SK-N-SH (cell line): ENCODE results near the gene SLC4A8. TPM values are rescaled to one million over a fixed set of nuclear protein-coding genes. Genes with fewer than 3 reads are reported as not detected.
A peak's percentile ranks its signal among the peaks of the same experiment; 100 is the strongest.

Experiments used
- CTCF ChIA-PET: fragments of 300-600, 350-600 bp; formaldehyde crosslinking; extraction: SDS; loops from one replicate; lab custom pipeline; 2021; lab: Yijun Ruan, JAX
- POLR2A ChIA-PET: fragments of 350-600 bp; sonication (Branson Sonifier 250); formaldehyde crosslinking; extraction: SDS; loops from one replicate; lab custom pipeline; 2020; ENCODE audit warnings: antibody characterized with exemption, inconsistent platforms; lab: Yijun Ruan, JAX
- DNase-seq: peaks from one replicate; pipeline ENCODE4 v3.0.0; 2012
- H2AFZ ChIP-seq: fragments of 200-600 bp; sonication (generic); 2 replicates; pipeline ENCODE4 v1.8.1; 2016; ENCODE audit warnings: antibody characterized with exemption, mild to moderate bottlenecking, low read depth
- H3F3A ChIP-seq: fragments of 200-600 bp; sonication (generic); replicated peaks from 2 replicates; pipeline ENCODE3; 2016; ENCODE audit warnings: antibody characterized with exemption, mild to moderate bottlenecking; ENCODE audit not compliant: insufficient read depth
- H3K27ac ChIP-seq, 2 experiments: fragments of 200-500 bp in 1 of 2; fragments of 200-600 bp in 1 of 2; sonication (Bioruptor generic) in 1 of 2; sonication (generic), shearing (Covaris generic) in 1 of 2; 2 replicates each; pipeline versions ENCODE4 v1.5.1 to v1.6.1; 2014 to 2016; ENCODE audit warnings: low read depth in 2 of 2, inconsistent platforms in 1 of 2, low read length in 1 of 2, mild to moderate bottlenecking in 1 of 2, mixed read lengths in 1 of 2
- H3K27me3 ChIP-seq: fragments of 200-600 bp; sonication (generic), shearing (Covaris generic); 2 replicates; pipeline ENCODE4 v1.6.1; 2016; ENCODE audit warnings: mixed run types; ENCODE audit not compliant: insufficient read depth
- H3K36me3 ChIP-seq, 2 experiments: fragments of 200-500 bp in 1 of 2; fragments of 200-600 bp in 1 of 2; sonication (Bioruptor generic) in 1 of 2; sonication (generic) in 1 of 2; replicated peaks in 1 of 2; 2 replicates each; pipeline versions ENCODE3 to v1.5.1; 2014 to 2016; ENCODE audit warnings: low read length in 1 of 2, mild to moderate bottlenecking in 1 of 2; ENCODE audit not compliant: insufficient read depth in 2 of 2, control insufficient read depth in 1 of 2
- H3K4me1 ChIP-seq, 2 experiments: fragments of 200-500 bp in 1 of 2; fragments of 200-600 bp in 1 of 2; sonication (Bioruptor generic) in 1 of 2; sonication (generic), shearing (Covaris generic) in 1 of 2; 2 replicates each; pipeline versions ENCODE4 v1.5.1 to v1.6.1; 2014 to 2016; ENCODE audit warnings: low read depth in 1 of 2, low read length in 1 of 2, mixed run types in 1 of 2; ENCODE audit not compliant: insufficient read depth in 2 of 2, control insufficient read depth in 1 of 2
- H3K4me2 ChIP-seq: fragments of 200-600 bp; sonication (generic), shearing (Covaris generic); 2 replicates; pipeline ENCODE4 v1.6.1; 2017; ENCODE audit warnings: mixed run types
- H3K4me3 ChIP-seq, 2 experiments: fragments of 200-500 bp in 1 of 2; fragments of 200-600 bp in 1 of 2; sonication (Bioruptor generic) in 1 of 2; sonication (generic), shearing (Covaris generic) in 1 of 2; 2 replicates each; pipeline versions ENCODE4 v1.5.1 to v1.8.1; 2014 to 2016; ENCODE audit warnings: low read depth in 2 of 2, inconsistent platforms in 1 of 2, low read length in 1 of 2, mild to moderate bottlenecking in 1 of 2, mixed read lengths in 1 of 2, moderate library complexity in 1 of 2
- H3K79me2 ChIP-seq: fragments of 200-600 bp; sonication (generic); 2 replicates; pipeline ENCODE4 v1.8.1; 2017; ENCODE audit warnings: mild to moderate bottlenecking; ENCODE audit not compliant: insufficient read depth
- H3K9ac ChIP-seq: fragments of 200-600 bp; sonication (generic); 2 replicates; pipeline ENCODE4 v1.6.1; 2017; ENCODE audit warnings: mixed run types
- H3K9me2 ChIP-seq: fragments of 200-600 bp; sonication (generic); 2 replicates; pipeline ENCODE4 v1.6.1; 2017; ENCODE audit warnings: mixed run types
- H3K9me3 ChIP-seq: fragments of 200-600 bp; sonication (generic); 2 replicates; pipeline ENCODE4 v1.6.1; 2017; ENCODE audit warnings: mixed run types, mild to moderate bottlenecking, moderate library complexity
- H4K20me1 ChIP-seq: fragments of 200-600 bp; sonication (generic); 2 replicates; pipeline ENCODE4 v1.6.1; 2017; ENCODE audit warnings: mild to moderate bottlenecking, mixed run types; ENCODE audit not compliant: insufficient read depth
- FOSL2 ChIP-seq: IDR thresholded peaks from 2 replicates; pipeline ENCODE4 v1.4.0; 2012; ENCODE audit warnings: low read depth, mild to moderate bottlenecking, moderate library complexity, borderline replicate concordance
- FOXM1 ChIP-seq: IDR thresholded peaks from 2 replicates; pipeline ENCODE4 v1.4.0; 2012; ENCODE audit warnings: low read depth, mild to moderate bottlenecking
- MXI1 ChIP-seq: IDR thresholded peaks from 2 replicates; pipeline ENCODE4 v1.6.1; 2012; ENCODE audit warnings: mild to moderate bottlenecking, low read depth, low read length, improper control_type of control experiment
- POLR2AphosphoS5 ChIP-seq: IDR thresholded peaks from 2 replicates; pipeline ENCODE4 v1.6.1; 2012; ENCODE audit warnings: low read depth, low read length
- RXRA ChIP-seq: IDR thresholded peaks from 2 replicates; pipeline ENCODE4 v1.4.0; 2012; ENCODE audit warnings: low read depth, mild to moderate bottlenecking, borderline replicate concordance
- TAF1 ChIP-seq: IDR thresholded peaks from 2 replicates; pipeline ENCODE4 v1.6.1; 2012; ENCODE audit warnings: low read depth, mild to moderate bottlenecking, low read length, moderate library complexity, borderline replicate concordance
- TCF12 ChIP-seq: IDR thresholded peaks from 2 replicates; pipeline ENCODE4 v1.4.0; 2012
- YY1 ChIP-seq: IDR thresholded peaks from 2 replicates; pipeline ENCODE4 v1.4.0; 2012; ENCODE audit warnings: low read depth, mild to moderate bottlenecking
- WGBS: methylation state at CpG from one replicate; pipeline ENCODE4 v1.1.6; 2017; ENCODE audit warnings: low lambda C conversion rate; 5-methylcytosine and 5-hydroxymethylcytosine counted together
- polyA plus RNA-seq, 3 experiments: library from polyadenylated mRNA; depleted of rRNA; stranded (reverse); fragments of >200 nt; gene quantifications; 2 replicates each; pipeline ENCODE4 v1.2.3, GENCODE V29; 2012
- TF ChIP-seq, protein P1 (sequence below): fragments of 150-350 bp; IDR thresholded peaks from 2 replicates; pipeline ENCODE4 v1.6.1; 2016; ENCODE audit warnings: mild to moderate bottlenecking, low read depth, low read length
- TF ChIP-seq, protein P2 (sequence below): IDR thresholded peaks from 2 replicates; pipeline ENCODE4 v1.4.0; 2012; ENCODE audit warnings: low read depth, borderline replicate concordance
- TF ChIP-seq, protein P3 (sequence below): IDR thresholded peaks from 2 replicates; pipeline ENCODE4 v1.6.1; 2012; ENCODE audit warnings: mild to moderate bottlenecking, low read depth, low read length, moderate library complexity
- TF ChIP-seq, protein P4 (sequence below): IDR thresholded peaks from 2 replicates; pipeline ENCODE4 v1.4.0; 2012; ENCODE audit warnings: low read depth
- TF ChIP-seq, protein P5 (sequence below): IDR thresholded peaks from 2 replicates; pipeline ENCODE4; 2012

SLC4A8 gene
- polyA plus RNA-seq, 1 of the 3 experiments (the other 2 are of a cell fraction): 5.2 TPM

DNA sequence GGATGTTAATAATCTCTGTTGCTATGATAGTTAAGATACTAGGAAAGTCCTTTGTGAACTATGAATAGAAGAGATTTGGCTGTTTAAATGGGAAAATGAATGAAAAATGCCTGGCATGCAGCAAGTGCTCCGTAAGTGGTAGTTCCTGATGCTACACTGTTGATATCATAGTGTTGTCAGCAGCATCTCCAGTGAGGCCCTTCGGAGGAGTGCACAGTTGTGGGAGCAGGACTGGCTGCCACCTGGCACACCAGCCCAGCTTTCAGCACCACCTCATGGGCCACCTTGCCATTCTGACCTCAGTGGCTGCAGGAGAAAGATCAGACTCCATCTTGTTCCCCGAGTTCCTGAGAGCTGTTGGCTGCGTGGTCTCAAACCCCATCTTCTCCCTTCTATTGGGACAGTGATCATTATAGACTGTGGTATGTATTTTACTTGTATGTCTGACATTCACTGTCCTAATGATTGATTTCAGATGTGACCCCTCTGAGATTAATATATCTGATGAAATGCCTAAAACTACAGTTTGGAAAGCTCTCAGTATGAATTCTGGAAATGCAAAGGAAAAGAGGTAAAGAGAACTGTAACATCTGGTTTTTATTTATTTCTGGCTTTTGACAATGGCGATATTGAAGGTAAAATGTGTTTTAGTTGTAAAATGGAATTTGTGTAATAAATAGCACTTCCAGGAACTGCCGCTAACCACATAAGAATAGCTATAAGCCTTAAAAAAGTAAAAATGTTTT, 80.9 kb downstream of the SLC4A8 start (continued):
- TF ChIP-seq, protein P1, sequence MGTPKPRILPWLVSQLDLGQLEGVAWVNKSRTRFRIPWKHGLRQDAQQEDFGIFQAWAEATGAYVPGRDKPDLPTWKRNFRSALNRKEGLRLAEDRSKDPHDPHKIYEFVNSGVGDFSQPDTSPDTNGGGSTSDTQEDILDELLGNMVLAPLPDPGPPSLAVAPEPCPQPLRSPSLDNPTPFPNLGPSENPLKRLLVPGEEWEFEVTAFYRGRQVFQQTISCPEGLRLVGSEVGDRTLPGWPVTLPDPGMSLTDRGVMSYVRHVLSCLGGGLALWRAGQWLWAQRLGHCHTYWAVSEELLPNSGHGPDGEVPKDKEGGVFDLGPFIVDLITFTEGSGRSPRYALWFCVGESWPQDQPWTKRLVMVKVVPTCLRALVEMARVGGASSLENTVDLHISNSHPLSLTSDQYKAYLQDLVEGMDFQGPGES: no peak
- peak; percentile 68 for TF ChIP-seq TCF12
- no peak for TF ChIP-seq MXI1
- TF ChIP-seq, protein P2, sequence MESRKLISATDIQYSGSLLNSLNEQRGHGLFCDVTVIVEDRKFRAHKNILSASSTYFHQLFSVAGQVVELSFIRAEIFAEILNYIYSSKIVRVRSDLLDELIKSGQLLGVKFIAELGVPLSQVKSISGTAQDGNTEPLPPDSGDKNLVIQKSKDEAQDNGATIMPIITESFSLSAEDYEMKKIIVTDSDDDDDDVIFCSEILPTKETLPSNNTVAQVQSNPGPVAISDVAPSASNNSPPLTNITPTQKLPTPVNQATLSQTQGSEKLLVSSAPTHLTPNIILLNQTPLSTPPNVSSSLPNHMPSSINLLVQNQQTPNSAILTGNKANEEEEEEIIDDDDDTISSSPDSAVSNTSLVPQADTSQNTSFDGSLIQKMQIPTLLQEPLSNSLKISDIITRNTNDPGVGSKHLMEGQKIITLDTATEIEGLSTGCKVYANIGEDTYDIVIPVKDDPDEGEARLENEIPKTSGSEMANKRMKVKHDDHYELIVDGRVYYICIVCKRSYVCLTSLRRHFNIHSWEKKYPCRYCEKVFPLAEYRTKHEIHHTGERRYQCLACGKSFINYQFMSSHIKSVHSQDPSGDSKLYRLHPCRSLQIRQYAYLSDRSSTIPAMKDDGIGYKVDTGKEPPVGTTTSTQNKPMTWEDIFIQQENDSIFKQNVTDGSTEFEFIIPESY: no peak
- no peak for TF ChIP-seq RXRA
- TF ChIP-seq, protein P3, sequence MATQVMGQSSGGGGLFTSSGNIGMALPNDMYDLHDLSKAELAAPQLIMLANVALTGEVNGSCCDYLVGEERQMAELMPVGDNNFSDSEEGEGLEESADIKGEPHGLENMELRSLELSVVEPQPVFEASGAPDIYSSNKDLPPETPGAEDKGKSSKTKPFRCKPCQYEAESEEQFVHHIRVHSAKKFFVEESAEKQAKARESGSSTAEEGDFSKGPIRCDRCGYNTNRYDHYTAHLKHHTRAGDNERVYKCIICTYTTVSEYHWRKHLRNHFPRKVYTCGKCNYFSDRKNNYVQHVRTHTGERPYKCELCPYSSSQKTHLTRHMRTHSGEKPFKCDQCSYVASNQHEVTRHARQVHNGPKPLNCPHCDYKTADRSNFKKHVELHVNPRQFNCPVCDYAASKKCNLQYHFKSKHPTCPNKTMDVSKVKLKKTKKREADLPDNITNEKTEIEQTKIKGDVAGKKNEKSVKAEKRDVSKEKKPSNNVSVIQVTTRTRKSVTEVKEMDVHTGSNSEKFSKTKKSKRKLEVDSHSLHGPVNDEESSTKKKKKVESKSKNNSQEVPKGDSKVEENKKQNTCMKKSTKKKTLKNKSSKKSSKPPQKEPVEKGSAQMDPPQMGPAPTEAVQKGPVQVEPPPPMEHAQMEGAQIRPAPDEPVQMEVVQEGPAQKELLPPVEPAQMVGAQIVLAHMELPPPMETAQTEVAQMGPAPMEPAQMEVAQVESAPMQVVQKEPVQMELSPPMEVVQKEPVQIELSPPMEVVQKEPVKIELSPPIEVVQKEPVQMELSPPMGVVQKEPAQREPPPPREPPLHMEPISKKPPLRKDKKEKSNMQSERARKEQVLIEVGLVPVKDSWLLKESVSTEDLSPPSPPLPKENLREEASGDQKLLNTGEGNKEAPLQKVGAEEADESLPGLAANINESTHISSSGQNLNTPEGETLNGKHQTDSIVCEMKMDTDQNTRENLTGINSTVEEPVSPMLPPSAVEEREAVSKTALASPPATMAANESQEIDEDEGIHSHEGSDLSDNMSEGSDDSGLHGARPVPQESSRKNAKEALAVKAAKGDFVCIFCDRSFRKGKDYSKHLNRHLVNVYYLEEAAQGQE: no peak
- TF ChIP-seq, protein P4, sequence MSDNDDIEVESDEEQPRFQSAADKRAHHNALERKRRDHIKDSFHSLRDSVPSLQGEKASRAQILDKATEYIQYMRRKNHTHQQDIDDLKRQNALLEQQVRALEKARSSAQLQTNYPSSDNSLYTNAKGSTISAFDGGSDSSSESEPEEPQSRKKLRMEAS: no peak
- TF ChIP-seq YY1: no peak

DNA sequence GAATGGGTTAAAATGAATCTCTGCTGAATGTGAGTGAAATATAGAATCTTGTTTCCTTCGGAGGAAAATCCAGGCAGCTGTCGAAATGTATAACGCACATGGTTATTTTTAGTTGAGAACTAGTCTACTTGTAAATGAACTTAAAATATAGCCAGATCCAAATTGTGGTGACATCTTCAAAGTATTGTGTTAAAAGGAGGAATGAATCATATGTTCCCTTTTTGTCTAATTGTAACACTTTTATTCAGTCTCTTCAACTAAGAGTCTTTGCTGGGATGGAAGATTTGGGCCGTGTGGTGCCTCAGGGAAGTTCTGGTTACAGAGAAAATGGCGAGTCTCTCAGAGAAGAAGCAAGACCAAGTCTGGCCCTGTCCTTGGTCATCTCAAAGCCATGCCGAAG, 82.5 kb downstream of the SLC4A8 start:
- H3F3A ChIP-seq: no peaks in the 10 kb centered on the region
- H3K9me3 ChIP-seq: no peaks in the 10 kb centered on the region
- H3K27me3 ChIP-seq: no peaks in the 10 kb centered on the region
- TF ChIP-seq POLR2AphosphoS5 (no peak), YY1 (no peak), TAF1 (no peak), RXRA (no peak), TCF12 (no peak), FOXM1 (no peak), FOSL2 (no peak)
- TF ChIP-seq, protein P5, sequence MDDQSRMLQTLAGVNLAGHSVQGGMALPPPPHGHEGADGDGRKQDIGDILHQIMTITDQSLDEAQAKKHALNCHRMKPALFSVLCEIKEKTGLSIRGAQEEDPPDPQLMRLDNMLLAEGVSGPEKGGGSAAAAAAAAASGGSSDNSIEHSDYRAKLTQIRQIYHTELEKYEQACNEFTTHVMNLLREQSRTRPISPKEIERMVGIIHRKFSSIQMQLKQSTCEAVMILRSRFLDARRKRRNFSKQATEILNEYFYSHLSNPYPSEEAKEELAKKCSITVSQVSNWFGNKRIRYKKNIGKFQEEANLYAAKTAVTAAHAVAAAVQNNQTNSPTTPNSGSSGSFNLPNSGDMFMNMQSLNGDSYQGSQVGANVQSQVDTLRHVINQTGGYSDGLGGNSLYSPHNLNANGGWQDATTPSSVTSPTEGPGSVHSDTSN: no peak
- no peaks in the 10 kb centered on the region for H3K79me2 ChIP-seq
- WGBS: 90% methylated on average over 6 of the region's 6 CpGs
- DNase-seq: no peak
- H4K20me1 ChIP-seq: no peaks in the 10 kb centered on the region
- ChIA-PET POLR2A (no interaction called here), CTCF (no interaction called here)
- H3K36me3 ChIP-seq: no peaks in the 10 kb centered on the region
- no peak overlapping the region for H3K9ac ChIP-seq
- H3K27ac ChIP-seq: no peak overlapping the region
- peaks cover 0 to 13% of the 10 kb centered on the region in 2 experiments; a peak in 2 of 4 replicates for H3K4me1 ChIP-seq
- no peak overlapping the region for H3K4me3 ChIP-seq
- H2AFZ ChIP-seq: no peak overlapping the region
- H3K9me2 ChIP-seq: no peaks in the 10 kb centered on the region
- no peak overlapping the region for H3K4me2 ChIP-seq
